Stimulated activated CD4-positive, alpha-beta T cell treated with anti-CD3 and anti-CD28 coated beads, Interleukin-15, amount 100 ng/mL, for 1 hour (primary cell): ENCODE results near the gene COL20A1.

Source experiments
- DNase-seq, 2 donors: peaks; one replicate each; pipeline ENCODE4 v3.0.0-alpha.2; 2020; ENCODE audit warnings: low read depth in 1 of 2, low spot score in 1 of 2

COL20A1 gene

DNA sequence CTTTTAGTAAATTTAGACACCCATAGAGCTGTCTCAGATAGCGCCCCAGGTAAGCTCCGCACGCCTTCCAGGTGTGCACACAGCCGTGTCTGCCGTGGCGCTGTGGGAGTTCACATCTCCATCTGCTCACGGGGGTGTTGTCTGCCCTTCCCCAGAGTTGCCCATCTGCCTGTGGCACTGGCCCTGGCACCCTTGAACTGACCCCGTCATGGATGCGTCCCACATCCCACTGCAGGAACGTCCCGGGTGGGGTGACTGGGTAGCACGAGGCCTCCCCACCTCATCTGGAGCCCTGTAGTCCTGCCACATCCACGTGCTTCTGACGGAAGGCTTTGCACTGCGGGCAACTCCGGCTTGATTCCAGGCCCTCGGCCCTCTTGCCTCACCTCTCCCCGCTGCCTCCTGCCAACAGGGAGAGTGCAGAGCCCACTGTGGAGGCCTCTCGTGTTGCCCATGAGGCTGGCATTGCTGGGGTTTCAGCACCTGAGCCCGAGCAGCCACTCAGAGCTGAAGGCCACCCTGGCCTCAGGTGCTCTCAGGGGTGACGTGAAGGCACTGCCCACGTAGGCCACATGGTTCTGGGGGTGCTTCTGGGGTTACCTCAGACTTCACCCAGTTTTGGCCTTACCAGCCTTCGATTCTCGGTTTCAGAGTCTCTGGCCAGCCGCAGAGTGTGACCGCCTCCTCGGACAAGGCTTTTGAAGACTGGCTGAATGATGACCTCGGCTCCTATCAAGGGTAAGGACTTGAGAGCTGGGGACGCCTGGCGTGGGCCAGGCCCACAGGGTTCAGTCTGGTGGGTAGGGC, 15.3 kb upstream of the COL20A1 start:
- DNase-seq: no peak

DNA sequence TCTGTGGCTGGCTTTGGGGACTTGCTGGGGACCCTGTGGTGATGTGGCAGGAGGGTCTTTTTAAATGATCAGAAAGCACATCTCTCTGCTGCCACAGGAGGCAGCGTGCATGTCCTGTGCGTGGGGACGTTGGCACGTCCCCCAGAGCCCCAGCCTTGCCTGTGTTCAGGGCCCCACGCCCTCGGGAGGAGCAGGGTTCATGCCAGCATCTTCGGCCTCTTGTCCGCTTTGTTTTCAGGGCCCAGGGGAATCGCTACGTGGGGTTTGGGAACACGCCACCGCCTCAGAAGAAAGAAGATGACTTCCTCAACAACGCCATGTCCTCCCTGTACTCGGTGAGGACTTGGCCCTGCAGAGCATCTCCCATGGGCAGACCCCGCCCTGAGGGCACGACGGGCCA, 14.3 kb upstream of the COL20A1 start:
- no peak for DNase-seq

GRCh38 chr20:63279931-63280330, 13.1 kb upstream of the COL20A1 start:
- DNase-seq: no peak

GRCh38 chr20:63280371-63280770, 12.6 kb upstream of the COL20A1 start:
- DNase-seq: no peak

- no peak for DNase-seq
Measured at GRCh38 chr20:63280929-63281545, 11.9 kb upstream of the COL20A1 start.

GRCh38 chr20:63281742-63282665, 11.0 kb upstream of the COL20A1 start:
- DNase-seq: no peak

GRCh38 chr20:63282946-63283345, 10.0 kb upstream of the COL20A1 start:
- no peak for DNase-seq

- DNase-seq: no peak
Measured at GRCh38 chr20:63283397-63284082, 9.4 kb upstream of the COL20A1 start.

DNA sequence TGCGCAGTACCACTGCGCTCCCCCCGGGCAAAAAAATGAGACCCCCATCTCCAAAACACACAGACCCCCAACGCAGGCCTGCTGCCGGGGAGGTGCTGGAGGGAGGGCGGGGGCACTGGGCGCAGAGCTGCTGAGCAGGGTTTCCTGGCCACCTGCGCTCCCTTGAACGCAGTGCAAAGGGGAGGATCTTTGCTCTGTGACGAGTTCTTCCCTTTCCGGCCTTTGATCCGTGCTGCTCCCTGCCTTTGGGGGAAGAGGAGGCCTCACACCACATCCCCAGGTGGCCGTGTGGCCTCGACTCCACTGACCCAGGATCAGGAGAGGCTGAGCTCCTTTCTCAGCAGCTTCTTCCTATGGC, 8.9 kb upstream of the COL20A1 start:
- no peak for DNase-seq

GRCh38 chr20:63284544-63284949, 8.4 kb upstream of the COL20A1 start:
- DNase-seq: no peak

- DNase-seq: no peak
Measured at GRCh38 chr20:63284981-63285524, 7.9 kb upstream of the COL20A1 start.

- no peak for DNase-seq
Measured at GRCh38 chr20:63285636-63286615, 7.1 kb upstream of the COL20A1 start.

DNA sequence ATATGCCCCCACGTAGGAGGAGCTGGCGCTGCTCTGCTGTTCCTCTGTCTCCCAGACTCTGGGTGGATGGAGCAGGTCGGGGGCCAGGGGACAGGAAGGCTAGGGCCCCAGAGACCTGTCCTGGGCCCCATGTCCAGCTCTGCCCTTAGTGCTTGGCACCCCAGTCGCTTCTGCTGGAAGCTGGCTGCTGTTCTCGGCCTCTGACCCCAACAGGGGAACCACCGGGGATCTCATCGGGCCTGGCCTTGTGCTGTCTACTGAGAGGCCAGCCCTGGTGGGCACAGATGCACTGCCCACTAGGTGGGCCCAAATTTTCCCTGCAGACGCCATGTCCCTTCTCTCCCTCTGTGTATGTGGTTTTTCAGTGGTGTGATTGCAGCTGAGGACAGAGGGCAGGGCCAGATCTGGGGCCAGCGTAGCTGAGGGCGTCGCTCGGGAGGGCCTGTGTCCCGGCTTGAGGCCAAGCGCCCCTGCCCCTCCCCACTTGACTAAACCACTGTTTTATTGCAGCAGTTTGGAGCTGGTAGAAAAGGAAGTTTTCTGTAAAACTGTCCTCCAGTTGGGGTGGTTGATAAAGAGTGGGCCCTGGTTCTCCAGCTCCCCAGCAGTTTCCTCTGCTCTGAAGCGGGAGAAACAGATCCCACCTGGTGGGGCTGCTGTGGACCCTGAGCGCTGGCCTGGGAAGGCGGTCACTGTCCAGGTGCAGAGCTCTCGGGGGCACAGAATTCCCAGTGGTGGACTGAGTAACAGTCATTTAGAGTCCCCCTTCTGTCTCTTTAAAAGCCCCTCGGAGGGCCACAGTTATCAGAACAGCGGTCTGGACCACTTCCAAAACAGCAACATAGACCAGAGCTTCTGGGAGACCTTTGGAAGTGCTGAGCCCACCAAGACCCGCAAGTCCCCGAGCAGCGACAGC, 5.9 kb upstream of the COL20A1 start:
- no peak for DNase-seq

GRCh38 chr20:63287697-63288580, 5.0 kb upstream of the COL20A1 start:
- no peak for DNase-seq

DNA sequence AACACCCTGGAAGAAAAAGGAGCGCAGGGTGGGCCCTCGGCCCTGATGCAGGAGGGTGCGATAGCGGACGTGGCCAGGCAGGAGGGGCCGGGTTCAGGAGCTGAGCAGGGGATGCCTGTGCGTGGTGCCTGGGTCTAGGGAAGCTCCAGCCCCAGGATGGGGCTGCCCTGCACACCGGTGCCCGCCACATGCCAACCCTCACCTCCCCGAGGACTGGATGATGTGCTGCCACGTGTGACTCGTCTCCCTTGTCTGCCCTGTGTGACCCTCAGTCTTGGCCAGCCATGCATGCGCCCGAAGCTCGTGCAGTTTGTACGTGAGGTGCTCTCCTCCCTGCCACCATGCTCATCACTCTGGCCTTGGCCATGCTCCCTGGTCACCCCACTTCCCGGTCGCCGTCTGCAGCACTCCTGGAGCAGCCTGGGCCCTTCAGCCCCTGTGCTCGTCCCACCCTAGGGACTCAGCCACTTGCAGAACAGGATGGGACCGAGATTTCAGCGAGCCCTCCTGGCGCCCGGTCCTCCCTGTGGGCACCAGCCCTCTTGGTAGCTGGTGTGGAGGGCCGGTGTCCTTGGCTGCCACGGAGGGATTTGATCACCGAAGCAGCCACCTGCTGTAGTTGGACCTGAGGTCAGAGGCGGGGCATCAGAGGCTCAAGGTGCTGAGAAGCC, 4.3 kb upstream of the COL20A1 start:
- DNase-seq: no peak

GRCh38 chr20:63289311-63290135, 3.5 kb upstream of the COL20A1 start:
- no peak for DNase-seq
